HepG2 (cell line): ENCODE results near the gene NEMF. TPM values are rescaled to one million over a fixed set of nuclear protein-coding genes. Genes with fewer than 3 reads are reported as not detected.

Experiments used
- ASH2L ChIP-seq: fragments of 300-600, 200-600 bp; sonication (generic); IDR thresholded peaks from 2 replicates; pipeline ENCODE4 v1.7.0; 2017; ENCODE audit warnings: low read depth, mild to moderate bottlenecking, moderate library complexity, mixed read lengths, low read length; ENCODE audit not compliant: insufficient read length
- BCL6 ChIP-seq: IDR thresholded peaks from 2 replicates; pipeline ENCODE4 v1.6.1; 2016; ENCODE audit warnings: missing genetic modification reagents, missing compliant biosample characterization
- HOXA3 ChIP-seq: sonication (generic); formaldehyde crosslinking; IDR thresholded peaks from 2 replicates; pipeline ENCODE4 v1.5.0; 2020; ENCODE audit warnings: missing genetic modification reagents
- IKZF5 ChIP-seq: IDR thresholded peaks from 2 replicates; pipeline ENCODE4 v1.6.1; 2018; ENCODE audit warnings: missing genetic modification reagents, mild to moderate bottlenecking, missing compliant biosample characterization
- KDM1A ChIP-seq: IDR thresholded peaks from 2 replicates; pipeline ENCODE4 v1.6.1; 2016; ENCODE audit warnings: missing compliant biosample characterization
- MAF1 ChIP-seq: sonication (generic); formaldehyde crosslinking; IDR thresholded peaks from 2 replicates; pipeline ENCODE4 v1.5.0; 2020; ENCODE audit warnings: missing genetic modification reagents, borderline replicate concordance
- MEF2D ChIP-seq: sonication (generic); formaldehyde crosslinking; IDR thresholded peaks from 2 replicates; pipeline ENCODE4 v1.5.1; 2020; ENCODE audit warnings: mild to moderate bottlenecking, missing genetic modification reagents
- NFIC ChIP-seq: IDR thresholded peaks from 2 replicates; pipeline ENCODE4 v1.6.1; 2012; ENCODE audit warnings: mild to moderate bottlenecking, low read length, inconsistent platforms
- ONECUT2 ChIP-seq: sonication (generic); formaldehyde crosslinking; IDR thresholded peaks from 2 replicates; pipeline ENCODE4 v1.4.0; 2020; ENCODE audit warnings: missing genetic modification reagents
- RCOR2 ChIP-seq: IDR thresholded peaks from 2 replicates; pipeline ENCODE4 v1.6.1; 2016; ENCODE audit warnings: missing biosample characterization, missing genetic modification reagents
- RFXANK ChIP-seq: IDR thresholded peaks from 2 replicates; pipeline ENCODE4 v1.6.1; 2016
- SMAD3 ChIP-seq: sonication (generic); formaldehyde crosslinking; IDR thresholded peaks from 2 replicates; pipeline ENCODE4 v1.4.0; 2020; ENCODE audit warnings: missing genetic modification reagents
- SMYD3 ChIP-seq: sonication (generic); formaldehyde crosslinking; IDR thresholded peaks from 2 replicates; pipeline ENCODE4 v1.8.1; 2023; ENCODE audit warnings: mild to moderate bottlenecking, missing genetic modification reagents
- TCF7 ChIP-seq: sonication (generic); IDR thresholded peaks from 2 replicates; pipeline ENCODE4 v1.6.1; 2016; ENCODE audit warnings: antibody characterized with exemption, low read depth
- U2AF1 ChIP-seq: fragments of 200-400 bp; formaldehyde crosslinking; optimal IDR thresholded peaks from 2 replicates; pipeline ENCODE3; 2017; ENCODE audit warnings: mild to moderate bottlenecking, low read depth, low read length
- ZNF329 ChIP-seq: sonication (generic); formaldehyde crosslinking; IDR thresholded peaks from 2 replicates; pipeline ENCODE4 v1.9.0; 2021; ENCODE audit warnings: low read depth, mild to moderate bottlenecking, missing genetic modification reagents
- ZNF430 ChIP-seq: sonication (generic); formaldehyde crosslinking; IDR thresholded peaks from 2 replicates; pipeline ENCODE4 v1.9.0; 2021; ENCODE audit warnings: mild to moderate bottlenecking, missing genetic modification reagents
- ZNF709 ChIP-seq: sonication (generic); formaldehyde crosslinking; IDR thresholded peaks from 2 replicates; pipeline ENCODE4 v1.5.0; 2020; ENCODE audit warnings: mild to moderate bottlenecking, missing genetic modification reagents
- ZNF713 ChIP-seq: sonication (generic); formaldehyde crosslinking; IDR thresholded peaks from 2 replicates; pipeline ENCODE4 v1.4.0; 2020; ENCODE audit warnings: mild to moderate bottlenecking, missing genetic modification reagents
- ZNF766 ChIP-seq: sonication (generic); formaldehyde crosslinking; IDR thresholded peaks from 2 replicates; pipeline ENCODE4 v1.5.0; 2020; ENCODE audit warnings: missing genetic modification reagents, borderline replicate concordance
- ZNF768 ChIP-seq: sonication (generic); formaldehyde crosslinking; IDR thresholded peaks from 2 replicates; pipeline ENCODE4 v1.4.0; 2020; ENCODE audit warnings: missing genetic modification reagents
- ZNF782 ChIP-seq: sonication (generic); formaldehyde crosslinking; IDR thresholded peaks from 2 replicates; pipeline ENCODE4 v1.4.0; 2020; ENCODE audit warnings: missing genetic modification reagents, mild to moderate bottlenecking, borderline replicate concordance
- polyA plus RNA-seq, 8 experiments: library from polyadenylated mRNA; depleted of rRNA in 3 of 8; stranded (reverse) in 7 of 8; unstranded in 1 of 8; fragments of >200 nt; fragmentation: Illumina TruSeq in 4 of 8; extraction: Trizol in 4 of 8; gene quantifications; 2 replicates each; pipeline versions ENCODE4 v1.2.1 to v1.2.3, GENCODE V29; 2011 to 2016; ENCODE audit warnings: low read depth in 4 of 8, missing spikeins in 1 of 8, mixed read lengths in 1 of 8; ENCODE audit not compliant: insufficient read depth in 1 of 8
- total RNA-seq, 5 experiments: library from RNA; depleted of rRNA; stranded (reverse); fragments of >200 nt; fragmentation: Illumina TruSeq; extraction: Trizol; gene quantifications; 2 replicates each; pipeline ENCODE4 v1.2.3, GENCODE V29; 2016; ENCODE audit warnings: low read depth in 1 of 5
- TF ChIP-seq, protein P1 (sequence below): sonication (generic); formaldehyde crosslinking; IDR thresholded peaks from 2 replicates; pipeline ENCODE4 v1.5.1; 2020; ENCODE audit warnings: mild to moderate bottlenecking, missing genetic modification reagents, borderline replicate concordance
- TF ChIP-seq, protein P2 (sequence below): sonication (generic); formaldehyde crosslinking; IDR thresholded peaks from 2 replicates; pipeline ENCODE4 v1.8.1; 2023; ENCODE audit warnings: mild to moderate bottlenecking, inconsistent platforms, moderate library complexity, missing genetic modification reagents, borderline replicate concordance

The NEMF gene
- total and polyA plus RNA-seq, 2 of the 13 experiments (the other 11 are each of a cell fraction or from before 2014, with no cell fraction given): 21.3 to 57.9 TPM

- TF ChIP-seq SMAD3 (CRISPR knock-in tag): peak; percentile 60; the same call in 1 of the 2 replicates
- no peak; the same call in 1 of the 2 replicates for TF ChIP-seq ZNF329
- TF ChIP-seq, protein P1, sequence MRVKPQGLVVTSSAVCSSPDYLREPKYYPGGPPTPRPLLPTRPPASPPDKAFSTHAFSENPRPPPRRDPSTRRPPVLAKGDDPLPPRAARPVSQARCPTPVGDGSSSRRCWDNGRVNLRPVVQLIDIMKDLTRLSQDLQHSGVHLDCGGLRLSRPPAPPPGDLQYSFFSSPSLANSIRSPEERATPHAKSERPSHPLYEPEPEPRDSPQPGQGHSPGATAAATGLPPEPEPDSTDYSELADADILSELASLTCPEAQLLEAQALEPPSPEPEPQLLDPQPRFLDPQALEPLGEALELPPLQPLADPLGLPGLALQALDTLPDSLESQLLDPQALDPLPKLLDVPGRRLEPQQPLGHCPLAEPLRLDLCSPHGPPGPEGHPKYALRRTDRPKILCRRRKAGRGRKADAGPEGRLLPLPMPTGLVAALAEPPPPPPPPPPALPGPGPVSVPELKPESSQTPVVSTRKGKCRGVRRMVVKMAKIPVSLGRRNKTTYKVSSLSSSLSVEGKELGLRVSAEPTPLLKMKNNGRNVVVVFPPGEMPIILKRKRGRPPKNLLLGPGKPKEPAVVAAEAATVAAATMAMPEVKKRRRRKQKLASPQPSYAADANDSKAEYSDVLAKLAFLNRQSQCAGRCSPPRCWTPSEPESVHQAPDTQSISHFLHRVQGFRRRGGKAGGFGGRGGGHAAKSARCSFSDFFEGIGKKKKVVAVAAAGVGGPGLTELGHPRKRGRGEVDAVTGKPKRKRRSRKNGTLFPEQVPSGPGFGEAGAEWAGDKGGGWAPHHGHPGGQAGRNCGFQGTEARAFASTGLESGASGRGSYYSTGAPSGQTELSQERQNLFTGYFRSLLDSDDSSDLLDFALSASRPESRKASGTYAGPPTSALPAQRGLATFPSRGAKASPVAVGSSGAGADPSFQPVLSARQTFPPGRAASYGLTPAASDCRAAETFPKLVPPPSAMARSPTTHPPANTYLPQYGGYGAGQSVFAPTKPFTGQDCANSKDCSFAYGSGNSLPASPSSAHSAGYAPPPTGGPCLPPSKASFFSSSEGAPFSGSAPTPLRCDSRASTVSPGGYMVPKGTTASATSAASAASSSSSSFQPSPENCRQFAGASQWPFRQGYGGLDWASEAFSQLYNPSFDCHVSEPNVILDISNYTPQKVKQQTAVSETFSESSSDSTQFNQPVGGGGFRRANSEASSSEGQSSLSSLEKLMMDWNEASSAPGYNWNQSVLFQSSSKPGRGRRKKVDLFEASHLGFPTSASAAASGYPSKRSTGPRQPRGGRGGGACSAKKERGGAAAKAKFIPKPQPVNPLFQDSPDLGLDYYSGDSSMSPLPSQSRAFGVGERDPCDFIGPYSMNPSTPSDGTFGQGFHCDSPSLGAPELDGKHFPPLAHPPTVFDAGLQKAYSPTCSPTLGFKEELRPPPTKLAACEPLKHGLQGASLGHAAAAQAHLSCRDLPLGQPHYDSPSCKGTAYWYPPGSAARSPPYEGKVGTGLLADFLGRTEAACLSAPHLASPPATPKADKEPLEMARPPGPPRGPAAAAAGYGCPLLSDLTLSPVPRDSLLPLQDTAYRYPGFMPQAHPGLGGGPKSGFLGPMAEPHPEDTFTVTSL (CRISPR knock-in tag): peak; percentile 12; the same call in 1 of the 2 replicates
- peak; percentile 18; the same call in 1 of the 2 replicates for TF ChIP-seq IKZF5 (CRISPR knock-in tag)
- TF ChIP-seq ZNF766 (CRISPR knock-in tag): 0 out of 2 replicates have a peak, but pooled peaks have one; percentile 27
- TF ChIP-seq ZNF430 (CRISPR knock-in tag): peak; percentile 49; the same call in 1 of the 2 replicates
- TF ChIP-seq ZNF782 (CRISPR knock-in tag): no peak
- no peak for TF ChIP-seq ONECUT2
- 0 out of 2 replicates have a peak, but pooled peaks have one; percentile 3 for TF ChIP-seq ZNF709 (CRISPR knock-in tag)
- TF ChIP-seq HOXA3 (CRISPR knock-in tag): peak; percentile 71; the same call in 1 of the 2 replicates
- TF ChIP-seq, protein P2, sequence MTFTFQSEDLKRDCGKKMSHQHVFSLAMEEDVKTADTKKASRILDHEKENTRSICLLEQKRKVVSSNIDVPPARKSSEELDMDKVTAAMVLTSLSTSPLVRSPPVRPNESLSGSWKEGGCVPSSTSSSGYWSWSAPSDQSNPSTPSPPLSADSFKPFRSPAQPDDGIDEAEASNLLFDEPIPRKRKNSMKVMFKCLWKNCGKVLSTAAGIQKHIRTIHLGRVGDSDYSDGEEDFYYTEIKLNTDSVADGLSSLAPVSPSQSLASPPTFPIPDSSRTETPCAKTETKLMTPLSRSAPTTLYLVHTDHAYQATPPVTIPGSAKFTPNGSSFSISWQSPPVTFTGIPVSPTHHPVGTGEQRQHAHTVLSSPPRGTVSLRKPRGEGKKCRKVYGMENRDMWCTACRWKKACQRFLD (CRISPR knock-in tag): no peak
- no peak for TF ChIP-seq RFXANK (CRISPR knock-in tag)
- TF ChIP-seq ASH2L: peak; percentile 67
- no peak for TF ChIP-seq NFIC
- 0 out of 2 replicates have a peak, but pooled peaks have one; percentile 21 for TF ChIP-seq MAF1 (CRISPR knock-in tag)
- peak; percentile 47; the same call in 1 of the 2 replicates for TF ChIP-seq RCOR2 (CRISPR knock-in tag)
- TF ChIP-seq ZNF768 (CRISPR knock-in tag): no peak
- TF ChIP-seq SMYD3 (CRISPR knock-in tag): 0 out of 2 replicates have a peak, but pooled peaks have one; percentile 18
- no peak for TF ChIP-seq BCL6 (CRISPR knock-in tag)
- TF ChIP-seq U2AF1: peak; percentile 52
- no peak for TF ChIP-seq TCF7
- no peak for TF ChIP-seq ZNF713 (CRISPR knock-in tag)
- 0 out of 2 replicates have a peak, but pooled peaks have one; percentile 24 for TF ChIP-seq MEF2D
- peak; percentile 71; the same call in 1 of the 2 replicates for TF ChIP-seq KDM1A
Measured at GRCh38 chr14:49862089-49862673, 9.6 kb upstream of the NEMF start (continued).
